DND-41 (cell line): ENCODE results near the gene MMS22L.

ENCODE experiments used
- CTCF ChIP-seq: IDR thresholded peaks from 2 replicates; pipeline ENCODE4 v1.5.1; 2012; ENCODE audit warnings: borderline replicate concordance, low read length, moderate library complexity, mild to moderate bottlenecking; ENCODE audit not compliant: poor library complexity, severe bottlenecking; ENCODE audit errors: extremely low read depth
- EZH2 ChIP-seq: IDR thresholded peaks from 3 replicates; pipeline ENCODE4 v1.6.1; 2012; ENCODE audit warnings: borderline replicate concordance, low read depth, mild to moderate bottlenecking, moderate library complexity, low read length, inconsistent platforms; ENCODE audit not compliant: severe bottlenecking

- TF ChIP-seq EZH2 (no peak), CTCF (no peak)
Observed at GRCh38 chr6:97304701-97305100, 21.7 kb upstream of the MMS22L start.
